Glutamatergic neuron (in vitro differentiated cells): Measurements from ENCODE around the gene SLCO2A1. TPM values are rescaled to one million over a fixed set of nuclear protein-coding genes. Genes with fewer than 3 reads are reported as not detected.

Source experiments
- DNase-seq: peaks from one replicate; pipeline ENCODE4 v3.0.0; 2022
- H3K27ac Mint-ChIP-seq: one replicate; pipeline ENCODE4 v1.8.0; 2020; ENCODE audit warnings: mild to moderate bottlenecking, mixed read lengths, inconsistent platforms; ENCODE audit not compliant: unreplicated experiment
- H3K27me3 Mint-ChIP-seq: one replicate; pipeline ENCODE4 v1.8.0; 2020; ENCODE audit warnings: mild to moderate bottlenecking, moderate library complexity, mixed read lengths, inconsistent platforms; ENCODE audit not compliant: unreplicated experiment
- H3K36me3 Mint-ChIP-seq: one replicate; pipeline ENCODE4 v1.8.0; 2020; ENCODE audit warnings: mild to moderate bottlenecking, mixed read lengths, inconsistent platforms; ENCODE audit not compliant: unreplicated experiment
- H3K4me1 Mint-ChIP-seq: one replicate; pipeline ENCODE4 v1.8.0; 2020; ENCODE audit warnings: mild to moderate bottlenecking, low read depth, mixed read lengths, inconsistent platforms; ENCODE audit not compliant: unreplicated experiment
- H3K4me3 Mint-ChIP-seq: one replicate; pipeline ENCODE4 v1.8.0; 2020; ENCODE audit warnings: mild to moderate bottlenecking, mixed read lengths, inconsistent platforms; ENCODE audit not compliant: unreplicated experiment
- H3K9me3 Mint-ChIP-seq: one replicate; pipeline ENCODE4 v1.8.0; 2020; ENCODE audit warnings: mild to moderate bottlenecking, moderate library complexity, mixed read lengths, inconsistent platforms; ENCODE audit not compliant: unreplicated experiment
- CTCF ChIP-seq: fragments of 200-600 bp; sonication (generic); IDR thresholded peaks from one replicate; pipeline ENCODE4 v1.5.0; 2021; ENCODE audit not compliant: partially characterized antibody, unreplicated experiment
- total RNA-seq: library from RNA; stranded (reverse); fragmentation: NEBNext Ultra II Directional; extraction: Animal tissue kit (Norgen Biotek cat#: 25700); gene quantifications from one replicate; pipeline ENCODE4 v1.2.1, GENCODE V29; 2021; ENCODE audit not compliant: unreplicated experiment

SLCO2A1 gene
- total RNA-seq, 1 donor from 2014 or later: not detected

GRCh38 chr3:133935843-133936769 is 93.6 kb downstream of the SLCO2A1 start:
- Mint-ChIP-seq H3K36me3 (no peaks in the 10 kb centered on the region), H3K9me3 (no peaks in the 10 kb centered on the region), H3K4me1 (no peaks in the 10 kb centered on the region), H3K27ac (no peak overlapping the region), H3K27me3 (no peaks in the 10 kb centered on the region), H3K4me3 (no peak overlapping the region)
- TF ChIP-seq CTCF: no peak
- no peak for DNase-seq

- no peak for DNase-seq
- H3K27me3 Mint-ChIP-seq: no peaks in the 10 kb centered on the region
Measured at GRCh38 chr3:133934996-133935842, 94.5 kb downstream of the SLCO2A1 start.

GRCh38 chr3:133934073-133934970 is 95.4 kb downstream of the SLCO2A1 start:
- Mint-ChIP-seq H3K27ac (no peak overlapping the region), H3K36me3 (no peaks in the 10 kb centered on the region), H3K9me3 (no peaks in the 10 kb centered on the region), H3K4me3 (no peak overlapping the region), H3K27me3 (no peaks in the 10 kb centered on the region), H3K4me1 (no peaks in the 10 kb centered on the region)
- DNase-seq: no peak
- no peak for TF ChIP-seq CTCF

More at GRCh38 chr3:133934996-133935842, 94.5 kb downstream of the SLCO2A1 start:
- no peak for TF ChIP-seq CTCF
- H3K27ac Mint-ChIP-seq: no peak overlapping the region
- no peaks in the 10 kb centered on the region for H3K36me3 Mint-ChIP-seq
- H3K9me3 Mint-ChIP-seq: no peaks in the 10 kb centered on the region
- H3K4me3 Mint-ChIP-seq: no peak overlapping the region
- H3K4me1 Mint-ChIP-seq: no peaks in the 10 kb centered on the region

- TF ChIP-seq CTCF: no peak
- no peak for DNase-seq
- peaks cover 2% of the 10 kb centered on the region for H3K27me3 Mint-ChIP-seq
- no peak overlapping the region for H3K27ac Mint-ChIP-seq
- no peaks in the 10 kb centered on the region for H3K9me3 Mint-ChIP-seq
- no peaks in the 10 kb centered on the region for H3K4me1 Mint-ChIP-seq
- H3K36me3 Mint-ChIP-seq: no peaks in the 10 kb centered on the region
- H3K4me3 Mint-ChIP-seq: no peak overlapping the region
Measured at GRCh38 chr3:133933097-133934024, 96.4 kb downstream of the SLCO2A1 start.
